GM21723 (cell line): ENCODE data around the gene GATA5.
A peak's percentile ranks its signal among the peaks of the same experiment; 100 is the strongest.
"Not testable (repeated sequence)": the region's sequence is repeated elsewhere in the genome, so short reads cannot be mapped to it uniquely, and the experiment has no call there.

Experiments
- ATAC-seq: cut with Tn5 transposase; IDR thresholded peaks from one replicate; pipeline ENCODE4 v1.9.1; 2021; ENCODE audit warnings: mild to moderate bottlenecking, moderate library complexity; ENCODE audit not compliant: unreplicated experiment

GATA5 gene

DNA sequence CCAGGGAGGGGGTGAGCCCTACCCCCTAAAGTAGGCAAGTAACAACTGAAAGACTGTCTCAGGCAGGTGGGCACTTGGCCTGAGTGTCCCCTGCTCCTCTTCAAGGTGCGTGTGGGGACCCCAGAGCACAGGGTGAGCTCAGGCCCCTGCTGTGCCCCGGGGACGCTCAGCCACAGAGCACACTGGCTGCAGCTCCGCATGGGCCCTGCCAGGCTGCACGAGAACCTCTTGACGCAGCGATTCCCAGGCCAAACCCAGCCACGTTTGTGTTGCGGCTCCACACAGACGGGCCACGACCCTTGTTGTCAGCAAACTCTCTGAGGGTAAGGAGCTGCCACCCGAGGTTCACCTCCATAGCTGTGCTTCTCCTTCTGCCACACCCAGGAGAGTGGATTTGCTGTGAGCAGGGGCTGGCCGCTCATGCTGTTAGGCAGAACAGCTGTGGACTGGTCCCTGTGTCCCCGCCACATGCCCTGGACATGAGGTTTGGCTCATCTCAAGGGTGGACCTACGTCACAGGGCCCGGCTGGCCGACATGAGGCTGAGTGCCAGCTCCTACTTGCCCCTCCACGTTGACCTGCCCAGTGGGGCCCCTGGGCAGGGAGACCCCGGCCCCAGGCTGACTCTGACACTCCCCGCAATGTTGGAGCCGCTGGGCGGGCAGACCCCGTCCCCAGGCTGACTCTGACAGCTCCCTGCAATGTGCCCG, 29.7 kb upstream of the GATA5 start:
- ATAC-seq: no peak

DNA sequence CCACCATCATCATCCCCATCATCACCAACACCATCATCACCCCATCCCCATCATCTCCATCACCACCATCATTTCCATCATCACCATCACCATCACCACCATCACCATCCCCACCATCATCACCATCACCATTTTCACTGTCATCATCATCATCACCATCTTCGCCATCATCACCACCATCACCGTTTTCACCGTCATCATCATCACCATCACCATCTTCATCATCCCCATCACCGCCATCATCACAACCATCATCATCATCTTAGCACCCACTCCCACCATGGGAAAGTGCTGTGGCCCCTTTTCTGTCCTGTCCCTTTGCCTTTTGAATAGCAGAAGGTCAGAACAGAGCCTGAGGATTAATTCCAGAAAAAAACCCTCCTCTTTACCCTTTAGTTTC, 28.5 kb upstream of the GATA5 start:
- no peak for ATAC-seq

DNA sequence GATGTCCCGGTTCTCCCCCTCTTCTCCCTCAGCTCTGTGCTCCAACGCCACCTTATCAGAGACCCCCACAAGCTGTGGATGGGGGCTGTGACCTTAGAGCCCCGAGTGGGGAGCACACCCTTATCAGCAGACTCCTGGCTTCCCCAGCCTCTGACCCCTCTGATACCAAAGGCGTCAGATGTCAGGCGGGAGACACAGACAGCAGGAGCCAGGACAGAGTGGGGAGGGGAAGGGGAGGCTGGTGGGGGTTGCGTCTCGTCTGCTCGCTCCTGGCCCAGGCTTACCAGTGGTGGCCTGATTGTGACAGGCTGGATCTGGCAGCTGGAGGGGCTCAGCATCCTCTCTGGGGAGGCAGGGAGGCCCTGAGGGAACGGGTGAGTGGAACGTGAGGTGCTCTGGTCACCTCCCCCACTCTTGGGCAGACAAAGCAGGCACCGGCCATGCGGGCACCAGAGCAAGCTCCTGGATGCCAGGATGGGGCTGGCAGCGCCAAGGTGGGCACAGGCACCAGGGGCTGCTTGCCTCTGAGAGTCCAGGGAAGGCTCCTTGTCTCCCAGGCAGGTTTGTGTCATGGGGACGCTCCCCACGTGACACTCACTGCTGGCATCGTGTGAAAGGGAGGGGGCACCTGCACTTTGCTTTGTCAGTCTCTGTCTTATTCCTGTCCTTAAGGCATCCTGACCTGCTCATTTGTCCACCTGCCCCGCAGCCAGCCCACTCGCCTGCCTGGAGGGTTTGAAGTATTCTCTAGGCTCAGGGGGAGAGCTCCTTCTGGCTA, 27.8 kb upstream of the GATA5 start:
- ATAC-seq: no peak

DNA sequence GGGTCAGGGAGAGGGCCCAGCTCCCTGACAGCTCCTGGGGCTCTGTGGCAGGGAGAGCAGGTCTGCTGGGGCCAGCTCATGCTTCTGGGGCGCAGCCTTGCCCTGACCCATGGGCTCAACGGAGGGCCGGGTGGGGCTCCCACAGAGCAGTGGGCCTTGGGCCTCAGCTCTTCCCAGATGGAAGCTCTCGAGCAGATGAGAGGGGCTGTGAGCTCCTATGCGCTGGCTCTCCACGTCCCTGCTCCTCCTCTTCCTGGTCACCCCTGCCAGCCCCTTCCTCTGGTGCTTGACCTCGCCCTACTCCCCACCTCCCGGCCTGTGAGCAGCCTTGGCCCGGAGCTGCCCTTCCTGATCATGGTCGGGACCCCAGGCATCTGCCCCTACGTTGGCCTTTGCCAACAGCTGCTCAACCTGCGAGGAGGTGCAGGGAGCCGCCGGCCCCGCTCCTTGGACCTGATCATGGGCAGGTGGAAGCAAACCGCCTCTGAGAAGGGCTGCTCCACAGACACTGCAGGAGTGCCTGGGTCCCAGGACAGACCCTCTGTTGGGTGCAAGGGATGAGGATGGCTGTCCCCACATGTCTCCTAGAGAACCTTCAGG, 26.8 kb upstream of the GATA5 start:
- ATAC-seq: no peak

DNA sequence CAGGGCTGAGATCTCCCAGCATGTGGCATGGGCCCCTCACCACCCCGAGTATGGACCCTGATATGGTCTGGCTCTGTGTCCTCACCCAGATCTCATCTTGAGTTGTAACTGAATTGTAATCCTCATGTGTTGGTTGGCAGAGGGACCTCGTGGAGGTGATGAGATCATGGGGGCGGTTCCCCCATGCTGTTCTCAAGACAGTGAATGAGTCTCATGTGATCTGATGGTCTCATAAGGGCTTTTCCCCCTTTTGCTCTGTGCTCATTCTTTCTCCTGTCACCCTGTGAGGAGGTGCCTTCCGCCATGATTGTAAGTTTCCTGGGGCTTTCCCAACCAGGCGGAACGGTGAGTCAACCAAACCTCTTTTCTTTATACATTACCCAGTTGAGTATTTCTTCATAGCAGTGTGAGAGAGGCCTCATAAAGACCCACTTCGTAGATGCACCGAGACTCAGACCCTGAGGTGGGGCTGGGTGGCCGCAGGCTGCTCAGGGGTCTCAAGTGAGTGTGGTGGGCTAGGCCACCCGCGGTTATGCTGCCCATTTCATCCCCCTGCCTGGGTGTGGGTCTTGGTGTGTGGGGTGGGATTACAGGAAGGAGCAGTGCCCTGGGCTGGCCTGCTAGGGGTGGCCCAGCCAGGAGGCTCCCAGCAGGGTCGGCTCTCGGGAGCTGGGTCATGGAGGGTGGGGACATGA, 26.2 kb upstream of the GATA5 start:
- peak; percentile 70 for ATAC-seq

DNA sequence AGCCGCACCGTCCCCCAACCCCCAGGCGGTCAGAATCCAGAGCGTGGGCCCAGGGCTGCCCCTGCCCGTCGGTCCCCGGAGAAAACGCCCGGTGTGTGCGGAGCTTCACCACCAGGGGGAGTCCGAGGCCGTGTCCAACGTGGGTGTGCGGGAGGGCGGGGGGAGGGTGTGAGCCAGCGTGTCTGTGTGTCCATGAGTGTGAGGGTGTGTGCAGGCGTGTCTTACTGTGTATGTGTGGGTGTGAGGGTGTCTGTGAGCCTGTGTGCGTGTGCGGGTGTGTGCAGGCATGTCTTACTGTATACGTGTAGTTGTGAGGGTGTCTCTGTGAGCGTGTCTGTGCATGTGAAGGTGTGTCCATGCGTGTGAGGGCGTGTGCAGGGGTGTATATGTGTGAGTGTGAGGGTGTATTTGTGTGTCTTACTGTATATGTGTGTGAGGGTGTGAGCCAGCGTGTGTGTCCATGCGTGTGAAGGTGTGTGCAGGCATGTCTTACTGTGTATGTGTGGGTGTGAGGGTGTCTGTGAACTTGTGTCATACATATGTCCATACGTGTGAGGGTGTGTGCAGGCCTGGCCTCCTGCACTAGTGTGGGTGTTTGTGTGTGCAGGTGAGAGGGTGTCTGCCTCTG, 24.6 kb upstream of the GATA5 start:
- ATAC-seq: no peak

DNA sequence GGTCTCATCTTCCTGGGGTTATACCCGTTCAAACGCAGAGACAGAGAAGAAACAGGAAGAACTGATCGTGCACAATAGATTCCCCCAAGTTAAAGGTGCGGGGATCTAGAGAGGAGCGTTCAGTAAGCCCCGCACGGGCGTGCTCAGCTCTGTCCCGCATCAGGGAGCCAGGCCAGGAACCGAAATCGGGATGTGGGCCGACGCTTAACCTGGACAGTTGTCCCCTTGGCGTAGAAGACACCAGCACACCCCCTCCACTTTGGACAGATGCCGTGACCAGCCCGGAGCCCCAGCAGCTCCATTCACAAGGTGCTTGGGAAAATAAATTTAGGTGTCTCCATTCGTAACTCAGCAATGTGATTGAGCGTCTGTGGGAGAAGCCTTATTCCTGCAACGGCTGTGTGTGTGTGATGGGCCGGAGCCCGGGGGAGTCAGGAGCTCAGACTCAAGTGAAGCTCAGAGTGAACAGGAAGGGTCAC, 24.0 kb upstream of the GATA5 start:
- ATAC-seq: no peak

DNA sequence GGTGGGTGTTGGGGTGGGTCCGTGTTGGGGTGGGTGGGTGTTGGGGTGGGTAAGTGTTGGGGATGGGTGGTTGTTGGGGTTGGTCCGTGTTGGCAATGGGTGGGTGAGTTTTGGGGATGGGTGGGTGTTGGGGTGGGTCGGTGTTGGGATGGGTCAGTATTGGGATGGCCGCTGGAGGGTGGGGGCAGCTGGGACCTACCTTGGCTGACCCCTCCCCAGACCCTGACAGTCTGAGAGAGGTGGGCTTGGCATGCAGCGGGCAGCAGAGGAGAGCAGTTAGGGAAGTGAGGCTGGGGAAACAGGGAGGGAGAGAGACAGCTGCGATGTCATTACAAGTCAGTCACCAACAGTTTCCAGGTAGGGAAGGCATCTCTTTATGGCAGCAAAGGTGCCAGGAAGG, 23.1 kb upstream of the GATA5 start:
- no peak for ATAC-seq

DNA sequence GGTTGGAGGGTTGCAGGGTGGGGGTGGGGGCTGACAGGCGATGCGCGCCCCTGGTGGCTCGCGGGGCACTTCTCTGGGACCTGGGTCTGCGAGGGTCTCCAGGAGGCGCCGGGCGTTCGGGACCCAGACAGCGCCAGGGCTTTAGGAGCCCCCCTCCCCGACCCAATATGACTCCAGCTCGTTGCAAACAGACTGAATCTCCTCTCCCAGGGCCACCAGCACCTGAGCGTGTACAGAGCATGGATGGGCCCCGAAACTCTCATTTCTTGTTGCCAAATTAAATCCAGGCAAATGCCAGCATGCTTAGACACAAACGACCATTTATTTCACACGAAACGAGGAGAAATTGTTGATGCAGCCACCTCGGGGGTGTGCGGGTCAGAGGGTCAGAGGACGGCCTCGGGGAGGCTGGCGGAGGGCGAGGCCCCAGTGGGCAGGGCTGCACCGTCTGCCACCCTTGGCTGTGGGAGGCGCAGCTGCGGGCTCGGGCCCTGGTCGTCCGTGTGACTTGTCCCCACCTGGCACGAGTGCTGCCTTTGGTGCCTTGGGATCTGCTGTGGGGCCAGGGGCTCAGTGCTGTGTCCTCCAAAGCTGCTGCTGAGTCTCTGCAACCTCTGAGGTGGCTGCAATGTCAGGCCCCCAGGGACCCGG, 20.9 kb upstream of the GATA5 start:
- ATAC-seq: no peak

DNA sequence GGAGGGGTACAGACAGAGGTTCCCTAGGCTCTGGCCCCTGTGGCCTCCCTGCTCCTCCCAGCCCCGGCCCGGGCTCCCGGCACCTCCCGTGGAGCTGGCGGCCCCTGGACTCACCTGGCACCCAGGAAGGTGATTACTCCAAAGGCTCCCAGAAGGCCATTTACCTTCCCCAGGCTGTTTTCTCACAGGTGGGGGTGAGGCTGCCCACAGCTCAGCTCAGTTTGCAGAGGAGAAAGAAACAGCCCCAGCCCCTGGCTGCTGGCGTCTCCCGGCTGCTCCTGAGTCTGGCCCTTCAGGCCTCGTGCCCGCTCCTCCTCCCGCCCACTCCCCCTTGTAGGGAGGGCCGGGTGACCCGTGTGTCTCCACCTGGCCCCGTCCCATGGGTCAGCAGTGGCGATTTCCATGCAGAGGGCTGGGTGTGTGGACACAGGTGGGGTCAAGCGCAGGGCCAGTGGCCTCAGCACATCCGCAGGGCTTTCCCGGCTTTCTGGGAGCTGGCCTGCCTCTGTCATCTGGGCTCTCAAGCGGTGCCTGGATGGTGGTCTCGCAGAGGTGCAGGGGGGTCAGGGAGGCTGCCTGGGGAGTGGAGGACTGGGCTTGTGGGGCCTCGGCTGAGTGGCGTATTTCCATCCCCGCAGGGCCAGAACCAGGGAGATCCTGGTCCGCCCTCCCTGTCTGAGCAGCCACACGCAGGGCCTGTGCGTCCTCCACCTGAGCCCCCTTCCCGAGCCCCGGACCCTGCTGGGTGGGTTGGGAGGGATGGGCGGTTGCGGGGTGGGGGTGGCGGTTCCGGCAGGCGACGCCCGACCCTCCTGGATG, 20.2 kb upstream of the GATA5 start:
- no peak for ATAC-seq

DNA sequence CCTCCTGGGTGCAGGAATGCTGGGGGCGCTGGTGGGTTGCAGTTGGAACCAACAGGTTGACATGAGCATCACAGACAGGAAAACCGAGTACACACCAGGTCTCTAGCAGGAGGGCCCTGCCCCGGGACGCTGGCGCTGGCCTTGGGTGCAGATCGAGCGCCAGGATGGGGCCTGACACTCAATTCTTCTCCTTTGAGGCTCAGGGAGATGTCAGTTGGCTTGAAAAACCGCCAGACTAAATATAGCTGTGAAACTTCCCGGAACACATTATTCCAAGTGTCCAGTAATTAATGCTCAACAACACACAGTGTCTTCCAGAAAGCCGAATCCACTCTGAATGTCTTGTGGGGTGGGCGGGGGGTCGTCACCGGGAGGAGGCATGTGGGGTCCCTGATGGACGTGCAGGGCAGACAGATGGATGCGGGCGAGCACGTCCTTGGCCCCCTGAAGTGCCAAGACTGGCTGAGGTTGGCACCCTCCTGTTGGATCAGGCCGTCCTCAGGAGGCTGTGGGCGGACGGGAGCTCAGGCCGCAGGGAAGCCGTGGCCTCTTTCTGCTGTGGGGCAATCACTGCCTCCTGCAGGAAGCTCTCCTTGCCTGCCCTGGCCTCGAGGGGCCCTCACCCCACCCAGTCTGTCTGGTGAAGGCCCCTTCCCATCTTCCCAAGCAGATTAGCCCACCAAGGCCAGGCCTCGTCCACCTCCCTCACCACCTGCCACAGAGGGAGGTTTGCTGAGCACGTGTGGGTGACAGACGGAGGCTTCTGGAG, 19.4 kb upstream of the GATA5 start:
- ATAC-seq: no peak

DNA sequence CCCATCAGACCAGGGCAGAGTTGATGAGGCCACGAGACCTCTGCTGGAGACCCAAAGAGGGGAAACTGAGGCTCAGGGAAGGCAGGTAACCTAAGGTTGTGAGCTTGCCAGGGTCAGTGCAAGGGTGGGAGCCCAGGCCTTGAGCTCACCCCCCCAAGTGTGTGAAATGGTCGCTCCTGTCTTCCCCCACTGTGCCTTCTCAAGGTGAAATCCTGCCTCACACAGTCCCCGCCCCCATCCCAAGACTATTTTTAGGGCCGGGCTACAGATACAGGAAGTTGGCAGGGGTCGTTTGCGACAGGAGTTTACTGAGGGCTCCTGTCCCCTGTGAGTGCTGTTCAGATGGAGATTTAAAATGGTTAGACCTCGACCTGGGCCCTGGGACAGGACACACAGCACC, 18.7 kb upstream of the GATA5 start:
- no peak for ATAC-seq

DNA sequence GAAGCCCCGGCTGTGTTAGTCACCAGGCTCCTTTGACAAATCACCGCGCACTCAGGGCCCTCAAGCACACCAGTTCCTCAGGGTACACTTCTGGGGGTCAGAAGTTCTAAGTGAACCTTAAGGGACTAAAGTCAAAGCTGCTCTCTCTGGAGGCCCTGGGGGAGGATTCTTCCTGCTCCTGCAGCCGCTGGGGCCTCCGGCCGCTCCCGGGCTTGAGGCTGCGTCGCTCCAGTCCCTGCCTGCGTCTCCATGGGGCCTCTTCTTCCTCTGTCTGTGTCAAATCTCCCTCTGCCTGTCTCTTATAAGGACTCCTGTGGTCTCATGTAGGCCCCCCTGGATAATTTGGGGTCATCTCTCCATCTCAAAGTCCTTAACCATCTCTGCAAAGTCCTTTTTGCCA, 18.1 kb upstream of the GATA5 start:
- ATAC-seq: no peak

DNA sequence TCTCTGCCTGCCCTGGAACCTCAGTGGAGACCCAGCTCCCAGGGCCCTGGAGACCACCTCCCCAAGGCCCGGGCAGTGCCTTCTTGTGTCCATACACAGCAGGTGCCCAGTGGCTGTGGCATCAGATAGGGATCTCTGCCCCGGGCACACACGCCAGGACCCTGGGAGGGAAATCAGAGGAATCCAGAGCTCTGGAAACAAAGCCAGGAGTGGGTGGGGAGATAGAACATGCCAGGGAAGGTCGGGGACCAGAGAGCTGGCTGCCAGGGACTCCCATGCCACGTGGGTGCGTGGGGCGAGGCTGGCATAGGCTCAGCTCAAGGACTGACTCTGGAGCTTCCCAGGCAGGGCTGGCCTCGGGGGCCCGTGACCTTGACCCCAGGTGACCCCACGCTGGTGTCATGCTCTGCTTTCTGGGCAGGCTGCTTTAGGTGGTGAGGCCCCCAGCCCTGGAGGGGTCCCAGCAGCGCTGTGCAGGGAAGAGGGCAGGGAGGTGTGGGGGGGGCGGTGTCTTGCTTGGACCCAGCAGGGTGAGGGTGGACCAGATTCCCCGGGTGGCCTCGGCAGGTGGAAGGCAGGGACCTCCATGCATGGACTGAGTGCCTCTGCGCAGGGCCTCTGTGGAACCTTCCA, 17.6 kb upstream of the GATA5 start:
- ATAC-seq: no peak

DNA sequence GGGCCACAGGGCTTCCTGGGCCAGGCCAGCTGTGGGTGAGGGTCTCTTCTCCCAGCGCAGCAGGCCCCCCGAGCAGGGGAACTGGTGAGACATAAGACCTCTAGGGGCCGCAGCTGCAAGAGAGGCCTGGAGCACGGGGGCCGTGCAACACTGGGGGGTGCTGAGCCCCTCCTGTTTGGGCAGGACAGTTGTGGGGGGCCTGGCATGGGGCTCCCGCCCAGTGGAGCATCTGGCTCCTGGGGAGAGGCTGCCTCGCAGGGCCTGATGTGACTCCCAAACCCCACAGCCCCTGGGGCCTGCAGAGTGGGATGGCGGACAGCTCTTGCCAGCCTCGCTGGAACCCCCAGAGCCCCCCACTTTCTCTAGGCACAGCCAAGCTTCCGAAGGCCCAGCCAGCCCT, 16.9 kb upstream of the GATA5 start:
- no peak for ATAC-seq

DNA sequence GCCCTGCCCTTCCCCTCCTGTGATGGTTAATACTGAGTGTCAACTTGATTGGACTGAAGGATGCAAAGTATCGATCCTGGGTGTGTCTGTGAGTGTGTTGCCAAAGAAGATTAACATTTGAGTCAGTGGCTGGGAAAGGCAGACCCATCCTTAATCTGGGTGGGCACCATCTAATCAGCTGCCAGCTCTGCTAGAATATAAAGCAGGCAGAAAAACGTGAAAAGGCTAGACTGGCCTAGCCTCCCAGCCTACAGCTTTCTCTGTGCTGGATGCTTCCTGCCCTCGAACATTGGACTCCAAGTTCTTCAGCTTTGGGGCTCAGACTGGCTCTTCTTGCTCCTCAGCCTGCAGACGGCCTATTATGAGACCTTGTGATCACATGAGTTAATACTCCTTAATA, 15.0 kb upstream of the GATA5 start:
- not testable (repeated sequence) for ATAC-seq

DNA sequence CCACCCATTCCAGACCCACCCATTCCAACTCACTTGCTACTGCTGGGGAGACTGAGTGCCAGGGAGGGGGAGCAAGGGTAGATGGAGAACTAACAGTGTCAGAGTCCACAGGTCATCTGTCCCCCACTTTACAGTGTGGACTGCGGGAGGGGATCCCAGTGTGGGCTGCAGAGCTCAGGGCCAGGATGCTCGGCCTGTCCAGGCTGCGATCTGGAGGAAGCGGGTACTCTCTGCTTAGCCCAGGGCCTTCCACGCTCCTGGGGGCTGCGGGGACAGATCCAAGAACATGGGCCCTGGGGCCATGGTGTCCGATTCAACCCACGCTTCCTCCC, 14.1 kb upstream of the GATA5 start:
- no peak for ATAC-seq

DNA sequence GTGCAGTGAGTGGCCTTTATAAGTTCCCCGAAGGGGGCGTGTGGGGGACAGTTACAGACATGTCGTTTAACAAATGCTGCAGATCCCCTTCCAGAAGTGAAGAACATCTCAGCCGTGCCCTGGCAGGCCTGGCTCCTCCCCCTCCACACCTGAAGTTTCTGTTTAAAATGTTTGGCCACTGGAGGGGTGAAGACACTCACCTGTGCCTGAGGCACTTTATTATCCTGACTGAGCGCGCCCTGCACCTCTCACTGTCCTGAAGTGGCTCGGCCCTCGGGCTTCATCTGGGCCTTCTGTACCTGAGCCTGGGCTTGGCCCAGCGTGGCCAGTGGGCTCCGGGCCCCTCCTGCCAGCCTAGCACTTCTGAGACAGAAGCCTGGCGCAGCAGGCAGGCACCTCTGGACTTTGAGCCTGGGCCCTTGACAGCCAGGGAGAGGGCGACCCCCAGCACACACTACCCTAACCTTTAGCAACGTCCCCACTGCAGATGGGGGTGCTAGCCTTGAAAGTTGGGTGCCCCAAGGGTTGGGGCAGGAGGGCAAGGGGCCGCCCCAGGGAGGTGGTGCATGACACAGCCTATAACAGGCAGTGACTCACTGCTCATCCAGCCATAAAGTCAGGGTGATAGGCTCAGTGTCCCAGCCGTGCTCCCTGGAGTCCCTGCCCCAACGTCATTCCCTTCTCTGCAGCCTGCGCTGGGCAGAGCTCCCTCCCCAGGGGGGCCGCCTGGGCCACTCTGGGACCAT, 13.6 kb upstream of the GATA5 start:
- no peak for ATAC-seq
